ENCODE data around the gene RPL15. TPM values are rescaled to one million over a fixed set of nuclear protein-coding genes. Genes with fewer than 3 reads are reported as not detected.

RPL15 gene
- total RNA-seq, result 1,284 and 1,661 TPM in 2 replicates

DNA sequence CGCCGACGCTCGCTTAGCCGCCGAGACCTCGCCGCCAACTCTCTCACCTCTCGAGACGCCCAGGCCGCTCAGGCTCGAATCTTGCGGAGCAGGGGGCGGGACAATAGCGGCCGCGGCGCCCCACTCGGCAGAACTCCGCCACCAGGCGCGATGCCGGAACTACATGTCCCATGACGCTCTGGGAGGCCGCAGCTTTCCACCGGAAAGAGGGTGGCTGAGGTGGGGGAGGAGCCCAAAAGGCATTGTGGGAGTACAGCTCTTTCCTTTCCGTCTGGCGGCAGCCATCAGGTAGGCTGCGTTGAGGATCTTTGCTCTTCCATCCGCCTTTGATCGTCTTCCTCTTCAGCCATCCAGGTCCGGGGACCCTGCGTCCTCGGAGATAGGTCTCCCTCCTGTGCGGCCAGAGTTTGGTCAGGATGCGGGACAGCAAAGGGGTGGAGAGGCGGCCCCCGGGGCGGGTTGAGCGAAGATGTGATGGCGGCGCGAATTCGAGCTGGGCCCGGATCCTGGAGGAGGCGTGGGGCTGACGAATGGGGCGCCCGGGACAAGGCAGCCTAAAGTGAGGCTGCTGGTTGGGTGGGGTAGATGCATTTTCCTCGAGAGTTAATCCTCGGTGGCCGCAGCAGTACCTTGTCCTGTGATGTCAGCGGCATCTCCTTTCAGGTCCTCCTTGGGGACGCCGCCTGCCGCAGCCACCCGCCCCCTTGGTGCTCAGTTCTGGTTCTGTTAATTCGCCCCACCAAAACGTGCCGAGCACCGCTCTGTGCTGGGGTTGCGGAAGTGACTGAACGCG is at the start of gene RPL15, which contains the start of gene NKIRAS1:
TSS of gene RPL15 (plus strand) at position 247 of the 793 bp plus-strand sequence. CDS start 728 bp downstream, outside the sequence.
TSS of gene NKIRAS1 (minus strand) at position 105 of the 793 bp plus-strand sequence. CDS start 6,086 bp downstream, outside the sequence.

DNA sequence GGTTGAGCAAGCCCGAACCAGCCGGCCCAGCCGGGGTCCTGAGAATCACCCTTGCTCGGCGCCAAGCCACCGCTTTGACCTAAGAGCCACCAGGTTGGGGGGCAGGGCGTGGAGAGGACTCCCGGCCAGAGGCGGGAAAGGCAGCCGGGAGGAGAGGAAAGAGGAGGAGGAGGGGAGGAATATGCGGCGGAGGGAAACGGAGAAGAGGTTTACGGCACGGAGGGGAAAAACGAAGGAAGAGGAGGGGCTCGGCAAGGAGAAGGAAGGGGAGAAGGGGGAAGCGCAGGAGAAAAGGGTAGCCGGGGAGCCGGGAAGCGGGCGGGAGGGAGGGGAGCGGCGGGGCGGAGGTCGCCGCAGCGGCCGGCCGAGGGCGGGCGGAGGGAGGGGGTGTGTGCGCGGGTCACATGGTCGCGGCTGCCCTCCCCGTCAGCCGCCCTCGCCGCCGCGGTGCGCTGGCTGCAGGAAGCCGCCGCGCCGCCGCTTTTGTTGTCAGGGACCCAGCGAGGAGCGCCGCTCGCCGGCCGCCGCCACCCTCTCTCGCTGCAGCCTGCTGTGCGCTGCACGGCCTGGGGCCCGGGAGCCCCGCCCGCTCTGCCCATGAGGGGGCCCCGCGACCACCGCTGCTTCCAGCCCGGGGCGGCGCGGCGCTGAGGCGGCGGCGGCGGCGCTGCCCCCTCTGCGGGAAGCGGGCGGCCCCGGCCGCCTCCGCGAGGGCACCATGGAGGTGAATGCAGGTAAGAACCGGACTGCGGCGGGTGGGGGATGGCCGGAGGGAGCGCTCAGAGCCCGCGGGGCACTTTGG is 28.1 kb downstream of the RPL15 start, which contains the start of gene NR1D2:
TSS of gene NR1D2 (plus strand) at position 426 of the 802 bp plus-strand sequence. CDS start at position 719, 293 bp downstream.

Other genes starting within 250 kb of the RPL15 start
- 67.3 and 94.2 TPM in 2 replicates for gene UBE2E1, start 111.2 kb upstream of the RPL15 start, total RNA-seq
- gene NKIRAS1, start 142 bp upstream of the RPL15 start, total RNA-seq, result 10.3 and 14.9 TPM in 2 replicates
- gene NR1D2, start 28.2 kb downstream of the RPL15 start, total RNA-seq, result 30.4 and 43.5 TPM in 2 replicates

All from smooth muscle cell of the pulmonary artery (primary cell).